Transverse colon (tissue), 4 donors: ENCODE measurements around the gene NEDD4L. TPM values are rescaled to one million over a fixed set of nuclear protein-coding genes. Genes with fewer than 3 reads are reported as not detected.

Experiments
- DNase-seq: peaks from one replicate; pipeline ENCODE4 v3.0.0-alpha.2; 2019
- H3K27ac ChIP-seq, 4 donors: fragments of 200-600 bp; sonication (generic); 2 replicates each; pipeline ENCODE4 v1.5.1; 2016 to 2018; ENCODE audit warnings: inconsistent platforms in 4 of 4
- H3K27me3 ChIP-seq: fragments of 200-600 bp; sonication (generic); 2 replicates; pipeline ENCODE4 v1.5.1; 2017; ENCODE audit warnings: inconsistent platforms
- H3K36me3 ChIP-seq, 4 donors: fragments of 200-600 bp; sonication (generic); 2 replicates each; pipeline ENCODE4 v1.5.1; 2017 to 2019; ENCODE audit warnings: inconsistent platforms in 4 of 4
- H3K4me1 ChIP-seq, 4 donors: fragments of 200-600 bp; sonication (generic); 2 replicates each; pipeline ENCODE4 v1.5.1; 2017 to 2020; ENCODE audit warnings: inconsistent platforms in 4 of 4
- H3K4me3 ChIP-seq, 4 donors: fragments of 200-600 bp; sonication (generic); 1 replicate in 1 of 4; 2 replicates in 3 of 4; pipeline versions ENCODE4 v1.5.1 to v1.6.1; 2017 to 2019; ENCODE audit warnings: inconsistent platforms in 4 of 4
- H3K9me3 ChIP-seq, 2 donors: fragments of 200-600 bp; sonication (generic); 2 replicates each; pipeline ENCODE4 v1.5.1; 2017 to 2019; ENCODE audit warnings: inconsistent platforms in 2 of 2
- CTCF ChIP-seq, 5 experiments: fragments of 200-600 bp in 3 of 5; fragments of 450-650 bp in 2 of 5; sonication (generic) in 3 of 5; IDR thresholded peaks; 1 replicate in 2 of 5; 2 replicates in 3 of 5; pipeline ENCODE4 v1.5.1; 2016 to 2017; ENCODE audit warnings: antibody characterized with exemption in 5 of 5, inconsistent platforms in 3 of 5, mild to moderate bottlenecking in 2 of 5, moderate library complexity in 1 of 5
- EP300 ChIP-seq: sonication (generic); formaldehyde crosslinking; IDR thresholded peaks from one replicate; pipeline ENCODE4 v1.6.1; 2017; ENCODE audit warnings: antibody characterized with exemption, low read depth
- POLR2A ChIP-seq: fragments of 450-650 bp; IDR thresholded peaks from one replicate; pipeline ENCODE4 v1.6.1; 2016; ENCODE audit warnings: antibody characterized with exemption, mild to moderate bottlenecking, moderate library complexity
- POLR2AphosphoS5 ChIP-seq, 3 donors: sonication (generic); formaldehyde crosslinking; IDR thresholded peaks; one replicate each; pipeline ENCODE4 v1.6.1; 2016; ENCODE audit warnings: antibody characterized with exemption in 3 of 3
- WGBS, 2 donors: methylation state at CpG; one replicate each; pipeline ENCODE4 v1.1.5; 2018; ENCODE audit warnings: low coverage in 1 of 2; 5-methylcytosine and 5-hydroxymethylcytosine counted together
- in situ Hi-C, 4 donors: fragments of 200-750 bp; cut with MboI; loops; one replicate each; pipeline versions ENCODE4 v1.15.0 to v1.15.1; 2017; ENCODE audit warnings: low sequenced_read_pairs in 3 of 4, low pct_ligation_motif_present in 1 of 4, low pct_unique_long_range_greater_than_20kb in 1 of 4
- intact Hi-C: fragments of 100-400 bp; cut with DNase I; formaldehyde crosslinking; loops from one replicate; pipeline ENCODE4 v1.15.1; 2023; ENCODE audit warnings: low total_unique reads
- total RNA-seq, 4 donors: library from RNA; depleted of rRNA; stranded (reverse); fragments of >200 nt; gene quantifications; one replicate each; pipeline ENCODE4 v1.1.0, GENCODE V29; 2016

Gene NEDD4L
- total RNA-seq, 4 donors from 2014 or later = 217 to 773 (median 305) TPM

- H3K9me3 ChIP-seq = no peaks in the 10 kb centered on the region
- intact Hi-C loops (no loop called here), in situ Hi-C loops (no loop called here)
- no peak overlapping the region for H3K4me3 ChIP-seq
- DNase-seq = no peak
- TF ChIP-seq POLR2AphosphoS5 (IDR thresholded peaks at IDR 0.05) (no peak), POLR2A (no peak), CTCF (IDR thresholded peaks at IDR 0.05) (no peak), EP300 (no peak)
- no peak overlapping the region for H3K27ac ChIP-seq
- no peaks in the 10 kb centered on the region for H3K4me1 ChIP-seq
- 90 to 92% methylated on average over 4 to 9 of the region's 9 CpGs for WGBS, 2 donors
- H3K27me3 ChIP-seq = no peaks in the 10 kb centered on the region
- H3K36me3 ChIP-seq = peaks cover 0 to 28% (median 11%) of the 10 kb centered on the region in 4 donors
Measured at GRCh38 chr18:58367425-58368140, 323.6 kb downstream of the NEDD4L start.

- in situ Hi-C loops = no loop called here
- Histone ChIP-seq H3K9me3 (no peaks in the 10 kb centered on the region), H3K4me1 (no peaks in the 10 kb centered on the region), H3K27me3 (no peaks in the 10 kb centered on the region), H3K36me3 (peaks cover 0 to 37% (median 16%) of the 10 kb centered on the region in 4 donors), H3K4me3 (no peak overlapping the region), H3K27ac (no peak overlapping the region)
- WGBS, 2 donors = 96% methylated on average over 5 to 10 of the region's 10 CpGs
- DNase-seq = no peak
- intact Hi-C loops = no loop called here
- TF ChIP-seq POLR2A (no peak), POLR2AphosphoS5 (IDR thresholded peaks at IDR 0.05) (no peak), CTCF (IDR thresholded peaks at IDR 0.05) (no peak), EP300 (no peak)
Measured at GRCh38 chr18:58369616-58370015, 325.6 kb downstream of the NEDD4L start.

GRCh38 chr18:58370038-58370580 is 326.1 kb downstream of the NEDD4L start:
- H3K27ac ChIP-seq = no peak overlapping the region
- in situ Hi-C loops = no loop called here
- TF ChIP-seq POLR2A (no peak), POLR2AphosphoS5 (IDR thresholded peaks at IDR 0.05) (no peak), EP300 (no peak), CTCF (IDR thresholded peaks at IDR 0.05) (no peak)
- H3K9me3 ChIP-seq = no peaks in the 10 kb centered on the region
- WGBS, 2 donors = 93 to 94% methylated on average over 9 to 10 of the region's 10 CpGs
- H3K36me3 ChIP-seq = peaks cover 0 to 35% (median 16%) of the 10 kb centered on the region in 4 donors
- intact Hi-C loops = no loop called here
- H3K4me3 ChIP-seq = no peak overlapping the region
- H3K27me3 ChIP-seq = no peaks in the 10 kb centered on the region
- no peak for DNase-seq
- no peaks in the 10 kb centered on the region for H3K4me1 ChIP-seq

- Histone ChIP-seq H3K36me3 (peaks cover 0 to 37% (median 15%) of the 10 kb centered on the region in 4 donors), H3K4me1 (no peaks in the 10 kb centered on the region), H3K27ac (no peak overlapping the region), H3K4me3 (no peak overlapping the region), H3K27me3 (no peaks in the 10 kb centered on the region), H3K9me3 (no peaks in the 10 kb centered on the region)
- in situ Hi-C loops (no loop called here), intact Hi-C loops (no loop called here)
- WGBS, 2 donors = 71 to 77% methylated on average over 4 to 5 of the region's 5 CpGs
- no peak for TF ChIP-seq POLR2A
- no peak for TF ChIP-seq EP300
- TF ChIP-seq CTCF (IDR thresholded peaks at IDR 0.05) = no peak
- TF ChIP-seq POLR2AphosphoS5 (IDR thresholded peaks at IDR 0.05) = no peak
- DNase-seq = no peak
Measured at GRCh38 chr18:58370612-58371011, 326.6 kb downstream of the NEDD4L start.
